ENCODE data around the gene LRR1.
A peak's percentile ranks its signal among the peaks of the same experiment; 100 is the strongest.

Gene LRR1

DNA sequence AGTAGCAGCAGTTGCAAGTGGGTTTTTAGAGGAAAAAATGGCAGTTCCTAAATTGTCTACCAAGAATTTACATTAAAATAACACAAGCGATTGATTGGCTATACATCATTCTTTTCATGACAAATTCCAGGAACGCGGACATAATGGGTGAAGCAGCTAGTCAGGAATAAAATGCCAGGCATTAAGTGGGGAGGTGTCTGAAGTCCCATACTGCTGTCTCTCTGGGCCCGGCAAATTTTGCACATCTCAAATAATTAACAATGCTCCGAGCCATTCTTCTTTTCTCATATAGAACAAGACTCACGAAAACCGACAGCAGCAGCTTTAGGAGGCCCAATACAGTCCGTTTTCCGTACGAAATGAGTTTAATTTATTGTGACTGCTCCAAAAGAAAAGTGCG is 21.0 kb downstream of the LRR1 start:
- no peaks in the 10 kb centered on the region for H3K9me2 ChIP-seq (replicated peaks; ENCODE audit: insufficient read depth, low read length)
- no peaks in the 10 kb centered on the region for H3K27me3 ChIP-seq (ENCODE audit: low read length)
- no peak for TF ChIP-seq EZH2phosphoT487 (conservative IDR thresholded peaks at IDR 0.05; ENCODE audit: low read length)
- TF ChIP-seq, protein P1, sequence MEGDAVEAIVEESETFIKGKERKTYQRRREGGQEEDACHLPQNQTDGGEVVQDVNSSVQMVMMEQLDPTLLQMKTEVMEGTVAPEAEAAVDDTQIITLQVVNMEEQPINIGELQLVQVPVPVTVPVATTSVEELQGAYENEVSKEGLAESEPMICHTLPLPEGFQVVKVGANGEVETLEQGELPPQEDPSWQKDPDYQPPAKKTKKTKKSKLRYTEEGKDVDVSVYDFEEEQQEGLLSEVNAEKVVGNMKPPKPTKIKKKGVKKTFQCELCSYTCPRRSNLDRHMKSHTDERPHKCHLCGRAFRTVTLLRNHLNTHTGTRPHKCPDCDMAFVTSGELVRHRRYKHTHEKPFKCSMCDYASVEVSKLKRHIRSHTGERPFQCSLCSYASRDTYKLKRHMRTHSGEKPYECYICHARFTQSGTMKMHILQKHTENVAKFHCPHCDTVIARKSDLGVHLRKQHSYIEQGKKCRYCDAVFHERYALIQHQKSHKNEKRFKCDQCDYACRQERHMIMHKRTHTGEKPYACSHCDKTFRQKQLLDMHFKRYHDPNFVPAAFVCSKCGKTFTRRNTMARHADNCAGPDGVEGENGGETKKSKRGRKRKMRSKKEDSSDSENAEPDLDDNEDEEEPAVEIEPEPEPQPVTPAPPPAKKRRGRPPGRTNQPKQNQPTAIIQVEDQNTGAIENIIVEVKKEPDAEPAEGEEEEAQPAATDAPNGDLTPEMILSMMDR (IDR thresholded peaks at IDR 0.05; ENCODE audit: insufficient read depth, low read length, poor library complexity, severe bottlenecking), result no peak
- H3K36me3 ChIP-seq (ENCODE audit: low read length), result peaks cover 19% of the 10 kb centered on the region
- H4K20me1 ChIP-seq (ENCODE audit: low read depth, low read length), result peaks cover 17% of the 10 kb centered on the region
- H3K9me3 ChIP-seq (ENCODE audit: insufficient read depth, low read length), result no peaks in the 10 kb centered on the region
- no peak overlapping the region for H2AFZ ChIP-seq (ENCODE audit: low read depth, low read length, severe bottlenecking)
- peak overlapping the region; percentile 90 for H3K9ac ChIP-seq (ENCODE audit: low read length)
- H3K27ac ChIP-seq (ENCODE audit: low read depth, low read length), result peak overlapping the region; percentile 79
- H3K79me2 ChIP-seq (ENCODE audit: insufficient read depth, low read length), result peaks cover 83% of the 10 kb centered on the region
- H3K4me3 ChIP-seq (ENCODE audit: insufficient read depth, low read length, poor library complexity, severe bottlenecking), result peak overlapping the region; percentile 78
- H3F3A ChIP-seq (ENCODE audit: insufficient read depth), result peaks cover 48% of the 10 kb centered on the region
- H3K4me2 ChIP-seq (ENCODE audit: low read depth, low read length, poor library complexity, severe bottlenecking), result peak overlapping the region; percentile 89

GRCh38 chr14:49620182-49621113 is 21.7 kb downstream of the LRR1 start, which contains the start of the genes MGAT2 and RPL36AL:
MGAT2 (plus strand) TSS chr14:49620799; CDS start chr14:49621269, 470 bp downstream.
RPL36AL (minus strand) TSS chr14:49620626; CDS start chr14:49619104, 1,522 bp downstream.
- no peak for TF ChIP-seq EZH2phosphoT487 (conservative IDR thresholded peaks at IDR 0.05; ENCODE audit: low read length)
- TF ChIP-seq, protein P1 (IDR thresholded peaks at IDR 0.05; ENCODE audit: insufficient read depth, low read length, poor library complexity, severe bottlenecking), result peak; percentile 26
- H3K9ac ChIP-seq (ENCODE audit: low read length), result peak within 1 kb of the TSS; percentile 90
- H3K9me3 ChIP-seq (ENCODE audit: insufficient read depth, low read length), result no peaks in the 10 kb centered on the region
- H4K20me1 ChIP-seq (ENCODE audit: low read depth, low read length), result peaks cover 24% of the 10 kb centered on the region
- no peaks in the 10 kb centered on the region for H3K9me2 ChIP-seq (replicated peaks; ENCODE audit: insufficient read depth, low read length)
- peak within 1 kb of the TSS; percentile 79 for H3K27ac ChIP-seq (ENCODE audit: low read depth, low read length)
- H2AFZ ChIP-seq (ENCODE audit: low read depth, low read length, severe bottlenecking), result peak within 1 kb of the TSS; percentile 70
- H3F3A ChIP-seq (ENCODE audit: insufficient read depth), result peaks cover 54% of the 10 kb centered on the region
- H3K27me3 ChIP-seq (ENCODE audit: low read length), result no peaks in the 10 kb centered on the region
- H3K4me3 ChIP-seq (ENCODE audit: insufficient read depth, low read length, poor library complexity, severe bottlenecking), result peak within 1 kb of the TSS; percentile 78
- peak within 1 kb of the TSS; percentile 89 for H3K4me2 ChIP-seq (ENCODE audit: low read depth, low read length, poor library complexity, severe bottlenecking)
- peaks cover 21% of the 10 kb centered on the region for H3K36me3 ChIP-seq (ENCODE audit: low read length)
- peaks cover 89% of the 10 kb centered on the region for H3K79me2 ChIP-seq (ENCODE audit: insufficient read depth, low read length)

DNA sequence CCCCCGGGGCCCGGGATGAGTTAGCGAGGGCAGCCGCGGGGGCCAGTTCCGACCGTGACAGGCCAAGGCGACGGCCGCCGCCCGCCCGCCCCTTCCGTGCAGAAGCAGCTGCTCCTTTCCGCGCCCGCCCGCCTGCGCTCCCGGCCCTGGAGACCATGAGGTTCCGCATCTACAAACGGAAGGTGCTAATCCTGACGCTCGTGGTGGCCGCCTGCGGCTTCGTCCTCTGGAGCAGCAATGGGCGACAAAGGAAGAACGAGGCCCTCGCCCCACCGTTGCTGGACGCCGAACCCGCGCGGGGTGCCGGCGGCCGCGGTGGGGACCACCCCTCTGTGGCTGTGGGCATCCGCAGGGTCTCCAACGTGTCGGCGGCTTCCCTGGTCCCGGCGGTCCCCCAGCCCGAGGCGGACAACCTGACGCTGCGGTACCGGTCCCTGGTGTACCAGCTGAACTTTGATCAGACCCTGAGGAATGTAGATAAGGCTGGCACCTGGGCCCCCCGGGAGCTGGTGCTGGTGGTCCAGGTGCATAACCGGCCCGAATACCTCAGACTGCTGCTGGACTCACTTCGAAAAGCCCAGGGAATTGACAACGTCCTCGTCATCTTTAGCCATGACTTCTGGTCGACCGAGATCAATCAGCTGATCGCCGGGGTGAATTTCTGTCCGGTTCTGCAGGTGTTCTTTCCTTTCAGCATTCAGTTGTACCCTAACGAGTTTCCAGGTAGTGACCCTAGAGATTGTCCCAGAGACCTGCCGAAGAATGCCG is 22.6 kb downstream of the LRR1 start:
- H3K4me2 ChIP-seq (ENCODE audit: low read depth, low read length, poor library complexity, severe bottlenecking), result peak overlapping the region; percentile 83
- TF ChIP-seq, protein P1 (IDR thresholded peaks at IDR 0.05; ENCODE audit: insufficient read depth, low read length, poor library complexity, severe bottlenecking), result no peak
- TF ChIP-seq EZH2phosphoT487 (conservative IDR thresholded peaks at IDR 0.05; ENCODE audit: low read length), result no peak
- H3K79me2 ChIP-seq (ENCODE audit: insufficient read depth, low read length), result peaks cover 95% of the 10 kb centered on the region
- H4K20me1 ChIP-seq (ENCODE audit: low read depth, low read length), result peaks cover 27% of the 10 kb centered on the region
- H3K27ac ChIP-seq (ENCODE audit: low read depth, low read length), result peak overlapping the region; percentile 79
- peak overlapping the region; percentile 90 for H3K9ac ChIP-seq (ENCODE audit: low read length)
- peak overlapping the region; percentile 70 for H2AFZ ChIP-seq (ENCODE audit: low read depth, low read length, severe bottlenecking)
- H3F3A ChIP-seq (ENCODE audit: insufficient read depth), result peaks cover 49% of the 10 kb centered on the region
- peaks cover 24% of the 10 kb centered on the region for H3K36me3 ChIP-seq (ENCODE audit: low read length)
- no peaks in the 10 kb centered on the region for H3K9me2 ChIP-seq (replicated peaks; ENCODE audit: insufficient read depth, low read length)
- H3K9me3 ChIP-seq (ENCODE audit: insufficient read depth, low read length), result no peaks in the 10 kb centered on the region
- peak overlapping the region; percentile 78 for H3K4me3 ChIP-seq (ENCODE audit: insufficient read depth, low read length, poor library complexity, severe bottlenecking)
- H3K27me3 ChIP-seq (ENCODE audit: low read length), result no peaks in the 10 kb centered on the region

All from SU-DHL-6 (cell line).